Measurements from ENCODE around the gene UGT3A2. TPM values are rescaled to one million over a fixed set of nuclear protein-coding genes. Genes with fewer than 3 reads are reported as not detected.

UGT3A2 gene
- polyA plus RNA-seq, 1 experiment, result not detected

- TF ChIP-seq CTCF (IDR thresholded peaks at IDR 0.05; ENCODE audit: low read depth, low read length), result no peak
- no peak overlapping the region for H3K4me3 ChIP-seq (ENCODE audit: low read depth, low read length)
- ChIA-PET CTCF (interaction anchor here (1.5 kb wide), 1 partner anchor 24 kb away, joined by 5 read pairs; no protein-coding TSS in a partner anchor), POLR2A (no interaction called here)
- H3K27me3 ChIP-seq (ENCODE audit: control insufficient read depth, insufficient read depth, low read length), result no peaks in the 10 kb centered on the region
- DNase-seq (ENCODE audit: low read depth, low spot score), result no peak
- H3K9me3 ChIP-seq (ENCODE audit: control insufficient read depth, insufficient read depth, low read length), result no peaks in the 10 kb centered on the region
- H3K27ac ChIP-seq (ENCODE audit: low read depth, low read length), result no peak overlapping the region
These were observed 12.0 kb downstream of the UGT3A2 start for GRCh38 chr5:36054647-36055046.

GRCh38 chr5:36052538-36052937 is 14.1 kb downstream of the UGT3A2 start:
- DNase-seq (ENCODE audit: low read depth, low spot score), result no peak
- no peaks in the 10 kb centered on the region for H3K27me3 ChIP-seq (ENCODE audit: control insufficient read depth, insufficient read depth, low read length)
- no peak overlapping the region for H3K27ac ChIP-seq (ENCODE audit: low read depth, low read length)
- POLR2A ChIA-PET, result no interaction called here
- TF ChIP-seq CTCF (IDR thresholded peaks at IDR 0.05; ENCODE audit: low read depth, low read length), result no peak
- no peak overlapping the region for H3K4me3 ChIP-seq (ENCODE audit: low read depth, low read length)
- CTCF ChIA-PET, result interaction anchor here (1.1 kb wide), 1 partner anchor 26 kb away, joined by 5 read pairs; no protein-coding TSS in a partner anchor
- no peaks in the 10 kb centered on the region for H3K9me3 ChIP-seq (ENCODE audit: control insufficient read depth, insufficient read depth, low read length)

GRCh38 chr5:36049949-36050348 is 16.7 kb downstream of the UGT3A2 start:
- H3K27ac ChIP-seq (ENCODE audit: low read depth, low read length), result no peak overlapping the region
- POLR2A ChIA-PET, result no interaction called here
- H3K9me3 ChIP-seq (ENCODE audit: control insufficient read depth, insufficient read depth, low read length), result no peaks in the 10 kb centered on the region
- H3K27me3 ChIP-seq (ENCODE audit: control insufficient read depth, insufficient read depth, low read length), result no peaks in the 10 kb centered on the region
- no peak for DNase-seq (ENCODE audit: low read depth, low spot score)
- TF ChIP-seq CTCF (IDR thresholded peaks at IDR 0.05; ENCODE audit: low read depth, low read length), result no peak
- CTCF ChIA-PET, result interaction anchor here (1.6 kb wide), 1 partner anchor 29 kb away, joined by 5 read pairs; no protein-coding TSS in a partner anchor
- no peak overlapping the region for H3K4me3 ChIP-seq (ENCODE audit: low read depth, low read length)

- H3K27ac ChIP-seq (ENCODE audit: low read depth, low read length), result no peak overlapping the region
- ChIA-PET POLR2A (no interaction called here), CTCF (no interaction called here)
These were observed 19.1 kb downstream of the UGT3A2 start for GRCh38 chr5:36047384-36048160.

More at GRCh38 chr5:36047384-36048160, 19.1 kb downstream of the UGT3A2 start:
- no peak overlapping the region for H3K4me3 ChIP-seq (ENCODE audit: low read depth, low read length)
- H3K27me3 ChIP-seq (ENCODE audit: control insufficient read depth, insufficient read depth, low read length), result no peaks in the 10 kb centered on the region
- H3K9me3 ChIP-seq (ENCODE audit: control insufficient read depth, insufficient read depth, low read length), result no peaks in the 10 kb centered on the region
- DNase-seq (ENCODE audit: low read depth, low spot score), result no peak
- TF ChIP-seq CTCF (IDR thresholded peaks at IDR 0.05; ENCODE audit: low read depth, low read length), result no peak
